ENCODE measurements around the gene TGFBR2.
"Not testable (repeated sequence)": the region's sequence is repeated elsewhere in the genome, so short reads cannot be mapped to it uniquely, and the experiment has no call there.

TGFBR2 gene

DNA sequence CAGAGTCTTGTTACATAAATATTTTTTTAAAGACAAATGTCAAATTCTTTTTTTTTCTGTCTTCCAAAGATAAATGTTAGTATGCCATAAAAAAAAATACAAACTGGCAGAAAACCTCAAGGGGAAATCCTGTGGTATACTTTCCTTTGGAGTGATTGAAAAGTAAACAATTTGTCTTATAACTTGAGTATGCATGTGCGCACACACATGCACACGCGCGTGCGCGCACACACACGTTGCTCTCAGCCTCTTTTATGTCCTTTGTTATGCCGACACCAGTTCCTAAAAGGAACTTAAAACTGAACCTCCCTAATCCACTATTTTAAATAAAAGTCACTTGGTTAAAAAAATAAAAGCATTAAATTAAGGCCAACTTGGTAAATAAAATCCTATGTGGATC, 58.1 kb downstream of the TGFBR2 start:
- no peak overlapping the region for H3K4me3 ChIP-seq (ENCODE audit: low read depth, low read length)
- no peak for TF ChIP-seq CTCF (IDR thresholded peaks at IDR 0.05; ENCODE audit: low read depth, low read length)
- no peak for DNase-seq (ENCODE audit: low read depth, low spot score)
- in situ Hi-C loops (cut with HindIII; ENCODE audit: low sequenced_read_pairs), result no loop called here

DNA sequence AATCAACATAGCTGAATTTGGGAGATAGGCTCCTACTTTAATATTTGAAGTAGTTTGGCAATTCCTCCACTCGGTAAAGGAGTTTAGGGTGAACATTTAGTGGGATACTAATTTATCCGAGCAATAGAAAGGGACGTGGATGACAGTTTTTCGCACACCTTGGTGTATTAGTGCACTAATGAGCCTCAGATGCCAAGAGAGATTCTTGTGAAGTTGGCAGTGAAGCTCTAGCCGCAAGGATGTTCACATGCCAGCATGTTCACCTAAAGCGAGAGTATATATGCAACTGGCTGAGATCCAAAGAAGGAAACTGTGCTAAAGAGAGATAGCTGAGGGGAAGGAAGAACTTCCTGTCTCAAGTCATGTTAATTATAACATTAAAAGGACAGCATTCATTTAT, 58.5 kb downstream of the TGFBR2 start:
- H3K4me3 ChIP-seq (ENCODE audit: low read depth, low read length), result no peak overlapping the region
- TF ChIP-seq CTCF (IDR thresholded peaks at IDR 0.05; ENCODE audit: low read depth, low read length), result no peak
- no peak for DNase-seq (ENCODE audit: low read depth, low spot score)
- in situ Hi-C loops (cut with HindIII; ENCODE audit: low sequenced_read_pairs), result no loop called here

DNA sequence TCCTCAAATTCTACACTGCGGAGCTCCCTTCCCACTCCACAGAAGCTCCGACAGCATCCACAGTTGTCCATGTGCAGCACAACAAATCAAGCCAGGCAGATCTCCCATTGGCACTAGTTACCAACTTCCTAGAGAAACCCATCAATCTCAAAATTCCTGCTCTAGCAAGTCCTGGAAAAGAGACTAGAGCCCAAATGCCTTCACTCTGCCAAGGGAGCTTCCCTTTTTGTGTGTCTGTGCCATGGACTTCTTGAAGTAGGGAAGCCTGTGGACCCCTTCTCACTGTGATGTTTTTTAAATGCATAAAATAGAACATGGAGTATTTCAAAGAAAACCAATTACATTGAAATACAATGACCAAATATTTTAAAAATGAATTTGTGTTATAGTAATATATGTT, 59.1 kb downstream of the TGFBR2 start:
- DNase-seq (ENCODE audit: low read depth, low spot score), result no peak
- no peak overlapping the region for H3K4me3 ChIP-seq (ENCODE audit: low read depth, low read length)
- in situ Hi-C loops (cut with HindIII; ENCODE audit: low sequenced_read_pairs), result no loop called here
- no peak for TF ChIP-seq CTCF (IDR thresholded peaks at IDR 0.05; ENCODE audit: low read depth, low read length)

DNA sequence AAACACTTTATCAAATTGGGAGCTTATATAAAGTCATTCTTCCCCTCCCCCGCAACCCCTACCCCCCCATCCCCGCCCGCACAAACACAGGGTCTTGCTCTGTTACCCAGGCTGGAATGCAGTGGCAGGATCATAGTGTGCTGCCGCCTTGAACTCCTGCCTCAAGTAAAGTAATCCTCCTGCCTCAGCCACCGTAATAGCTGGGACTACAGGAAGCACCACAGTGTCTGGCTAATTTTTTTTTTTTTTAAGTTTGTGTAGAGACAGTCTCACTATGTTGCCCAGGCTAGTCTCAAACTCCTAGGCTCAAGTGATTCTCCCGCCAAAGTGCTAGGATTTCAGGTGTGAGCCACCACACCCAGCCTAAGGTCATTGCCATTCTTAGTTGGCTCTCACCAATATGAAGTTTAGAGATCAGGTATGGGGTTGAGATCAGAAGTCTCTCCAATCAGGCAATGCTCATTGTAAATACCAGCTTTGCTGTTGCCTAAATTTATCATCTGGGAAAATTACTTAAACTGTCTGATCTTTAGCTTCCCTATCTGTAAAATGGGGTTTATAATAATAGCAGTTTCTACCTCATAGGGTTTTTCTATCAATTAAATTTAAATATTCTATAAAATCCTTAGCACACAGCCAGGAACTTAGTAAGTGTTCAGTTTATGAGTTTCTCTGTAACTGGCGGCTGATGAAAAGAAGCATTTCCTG, 60.3 kb downstream of the TGFBR2 start:
- no peak overlapping the region for H3K4me3 ChIP-seq (ENCODE audit: low read depth, low read length)
- TF ChIP-seq CTCF (IDR thresholded peaks at IDR 0.05; ENCODE audit: low read depth, low read length), result no peak
- no peak for DNase-seq (ENCODE audit: low read depth, low spot score)
- in situ Hi-C loops (cut with HindIII; ENCODE audit: low sequenced_read_pairs), result no loop called here

DNA sequence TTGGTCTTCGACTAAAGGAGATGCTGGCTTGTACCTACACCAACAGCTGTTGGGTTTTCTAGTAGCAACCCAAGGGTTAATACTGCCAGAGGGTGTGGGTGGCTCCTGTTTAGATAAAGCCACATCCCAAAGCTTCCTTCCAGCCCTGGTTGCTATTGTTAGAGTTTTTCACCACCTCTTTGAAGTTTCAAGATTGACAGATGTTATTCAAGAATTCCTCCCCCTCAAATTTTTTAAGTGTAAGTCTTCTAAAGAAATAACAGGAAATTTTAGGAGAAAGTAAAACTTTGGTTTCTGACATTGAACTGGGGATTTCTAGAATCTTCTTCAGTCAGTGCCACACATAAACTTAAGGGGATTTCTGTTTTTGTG, 60.9 kb downstream of the TGFBR2 start:
- no peak overlapping the region for H3K4me3 ChIP-seq (ENCODE audit: low read depth, low read length)
- in situ Hi-C loops (cut with HindIII; ENCODE audit: low sequenced_read_pairs), result no loop called here
- DNase-seq (ENCODE audit: low read depth, low spot score), result no peak
- no peak for TF ChIP-seq CTCF (IDR thresholded peaks at IDR 0.05; ENCODE audit: low read depth, low read length)

GRCh38 chr3:30668051-30668609, 61.7 kb downstream of the TGFBR2 start:
- in situ Hi-C loops (cut with HindIII; ENCODE audit: low sequenced_read_pairs), result no loop called here
- no peak for TF ChIP-seq CTCF (IDR thresholded peaks at IDR 0.05; ENCODE audit: low read depth, low read length)

GRCh38 chr3:30669360-30669934, 63.0 kb downstream of the TGFBR2 start:
- H3K4me3 ChIP-seq (ENCODE audit: low read depth, low read length); DNase-seq (ENCODE audit: low read depth, low spot score); in situ Hi-C loops (cut with HindIII; ENCODE audit: low sequenced_read_pairs): not testable (repeated sequence)

More at GRCh38 chr3:30668051-30668609, 61.7 kb downstream of the TGFBR2 start:
- no peak overlapping the region for H3K4me3 ChIP-seq (ENCODE audit: low read depth, low read length)
- no peak for DNase-seq (ENCODE audit: low read depth, low spot score)

Measured in astrocyte of the spinal cord (primary cell).